ENCODE data around the gene PAX5. TPM values are rescaled to one million over a fixed set of nuclear protein-coding genes. Genes with fewer than 3 reads are reported as not detected.

PAX5 gene
- total RNA-seq, 4 donors from 2014 or later = 0.55 TPM; not detected in 3

DNA sequence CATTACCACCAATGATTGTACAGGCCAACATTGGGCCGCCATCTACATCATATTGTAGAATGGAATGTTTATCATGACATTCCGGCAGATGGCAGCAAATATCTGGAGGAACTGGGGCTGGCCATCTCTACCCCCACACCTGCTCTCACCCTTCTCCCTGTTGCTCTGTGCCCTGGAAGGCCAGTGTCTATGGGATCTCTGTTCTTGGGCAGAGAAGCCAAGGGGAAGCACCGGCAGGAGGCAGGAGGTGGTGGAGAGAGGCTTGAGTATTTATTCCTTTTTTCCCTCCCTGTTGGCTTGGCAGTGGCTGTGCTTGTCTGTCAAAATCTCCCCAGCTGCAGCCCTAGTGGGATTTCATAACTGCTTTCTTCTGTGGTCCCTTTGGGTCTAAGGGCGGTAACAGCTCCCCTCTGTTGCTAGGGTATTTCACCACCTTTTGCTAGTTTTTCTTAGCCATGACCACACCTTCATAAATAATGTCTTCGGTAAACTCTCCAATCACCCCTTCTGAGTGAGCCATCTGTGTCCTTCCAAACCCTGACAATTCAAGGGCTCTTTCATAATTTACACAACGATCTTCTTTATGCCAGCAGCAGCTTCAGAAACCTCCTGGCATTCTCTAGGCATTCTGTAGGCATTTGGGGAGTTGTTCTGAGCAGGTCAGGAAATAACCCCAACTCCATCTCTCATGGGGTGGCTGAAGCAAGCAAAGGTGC is 235.6 kb downstream of the PAX5 start:
- no peak overlapping the region for H3K4me3 ChIP-seq
- intact Hi-C loops (cut with DNase I; ENCODE audit: low total_unique reads) = no loop called here
- no peaks in the 10 kb centered on the region for H3K36me3 ChIP-seq

GRCh38 chr9:36797471-36798220 is 236.4 kb downstream of the PAX5 start:
- no peaks in the 10 kb centered on the region for H3K36me3 ChIP-seq
- no peaks in the 10 kb centered on the region for H3K27me3 ChIP-seq
- H3K27ac ChIP-seq = no peak overlapping the region
- no peak for TF ChIP-seq POLR2A (IDR thresholded peaks at IDR 0.05)
- TF ChIP-seq, protein P1, sequence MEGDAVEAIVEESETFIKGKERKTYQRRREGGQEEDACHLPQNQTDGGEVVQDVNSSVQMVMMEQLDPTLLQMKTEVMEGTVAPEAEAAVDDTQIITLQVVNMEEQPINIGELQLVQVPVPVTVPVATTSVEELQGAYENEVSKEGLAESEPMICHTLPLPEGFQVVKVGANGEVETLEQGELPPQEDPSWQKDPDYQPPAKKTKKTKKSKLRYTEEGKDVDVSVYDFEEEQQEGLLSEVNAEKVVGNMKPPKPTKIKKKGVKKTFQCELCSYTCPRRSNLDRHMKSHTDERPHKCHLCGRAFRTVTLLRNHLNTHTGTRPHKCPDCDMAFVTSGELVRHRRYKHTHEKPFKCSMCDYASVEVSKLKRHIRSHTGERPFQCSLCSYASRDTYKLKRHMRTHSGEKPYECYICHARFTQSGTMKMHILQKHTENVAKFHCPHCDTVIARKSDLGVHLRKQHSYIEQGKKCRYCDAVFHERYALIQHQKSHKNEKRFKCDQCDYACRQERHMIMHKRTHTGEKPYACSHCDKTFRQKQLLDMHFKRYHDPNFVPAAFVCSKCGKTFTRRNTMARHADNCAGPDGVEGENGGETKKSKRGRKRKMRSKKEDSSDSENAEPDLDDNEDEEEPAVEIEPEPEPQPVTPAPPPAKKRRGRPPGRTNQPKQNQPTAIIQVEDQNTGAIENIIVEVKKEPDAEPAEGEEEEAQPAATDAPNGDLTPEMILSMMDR (IDR thresholded peaks at IDR 0.05) = no peak
- H3K9me3 ChIP-seq = no peaks in the 10 kb centered on the region
- intact Hi-C loops (cut with DNase I; ENCODE audit: low total_unique reads) = no loop called here
- DNase-seq = no peak
- no peaks in the 10 kb centered on the region for H3K4me1 ChIP-seq
- no peak overlapping the region for H3K4me3 ChIP-seq

More for the DNA sequence above, 235.6 kb downstream of the PAX5 start:
- TF ChIP-seq POLR2A (IDR thresholded peaks at IDR 0.05) = no peak
- TF ChIP-seq, protein P1 (IDR thresholded peaks at IDR 0.05) = no peak
- H3K27ac ChIP-seq = no peak overlapping the region
- no peaks in the 10 kb centered on the region for H3K4me1 ChIP-seq
- no peaks in the 10 kb centered on the region for H3K9me3 ChIP-seq
- no peaks in the 10 kb centered on the region for H3K27me3 ChIP-seq
- no peak for DNase-seq

- no peaks in the 10 kb centered on the region for H3K27me3 ChIP-seq
- H3K27ac ChIP-seq = no peak overlapping the region
- no peak overlapping the region for H3K4me3 ChIP-seq
- H3K4me1 ChIP-seq = no peaks in the 10 kb centered on the region
- no peaks in the 10 kb centered on the region for H3K9me3 ChIP-seq
- DNase-seq = no peak
- intact Hi-C loops (cut with DNase I; ENCODE audit: low total_unique reads) = no loop called here
- no peaks in the 10 kb centered on the region for H3K36me3 ChIP-seq
- no peak for TF ChIP-seq POLR2A (IDR thresholded peaks at IDR 0.05)
- TF ChIP-seq, protein P1 (IDR thresholded peaks at IDR 0.05) = no peak
Measured at GRCh38 chr9:36796671-36797419, 237.2 kb downstream of the PAX5 start.

DNA sequence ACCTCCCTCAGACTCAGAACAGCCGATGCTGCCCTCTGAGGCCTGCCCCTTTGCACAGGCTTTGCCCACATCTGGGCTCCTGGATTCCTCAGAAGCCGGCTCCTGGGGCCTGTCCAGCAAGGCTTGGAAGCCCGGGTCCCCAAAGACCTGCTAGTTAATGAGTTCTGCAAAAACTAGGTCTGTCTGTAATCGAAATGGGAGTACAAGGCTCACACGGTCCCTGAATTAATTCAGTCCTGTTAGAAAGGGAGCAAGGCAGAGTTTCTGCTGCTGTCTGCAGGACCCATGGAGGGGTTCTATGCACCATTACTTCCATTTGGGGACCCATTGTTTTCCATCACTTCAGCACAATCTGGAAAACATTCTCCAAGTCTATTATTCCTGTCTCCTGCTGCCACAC is 239.6 kb downstream of the PAX5 start:
- H3K9me3 ChIP-seq = no peaks in the 10 kb centered on the region
- intact Hi-C loops (cut with DNase I; ENCODE audit: low total_unique reads) = no loop called here
- no peak overlapping the region for H3K27ac ChIP-seq
- no peak for TF ChIP-seq POLR2A (IDR thresholded peaks at IDR 0.05)
- TF ChIP-seq, protein P1 (IDR thresholded peaks at IDR 0.05) = no peak
- H3K4me1 ChIP-seq = no peaks in the 10 kb centered on the region
- no peaks in the 10 kb centered on the region for H3K36me3 ChIP-seq
- DNase-seq = no peak
- H3K4me3 ChIP-seq = no peak overlapping the region
- no peaks in the 10 kb centered on the region for H3K27me3 ChIP-seq

All from uterus (tissue), 4 donors.